ENCODE data around the gene SMAD5.
A peak's percentile ranks its signal among the peaks of the same experiment; 100 is the strongest.

Gene SMAD5

DNA sequence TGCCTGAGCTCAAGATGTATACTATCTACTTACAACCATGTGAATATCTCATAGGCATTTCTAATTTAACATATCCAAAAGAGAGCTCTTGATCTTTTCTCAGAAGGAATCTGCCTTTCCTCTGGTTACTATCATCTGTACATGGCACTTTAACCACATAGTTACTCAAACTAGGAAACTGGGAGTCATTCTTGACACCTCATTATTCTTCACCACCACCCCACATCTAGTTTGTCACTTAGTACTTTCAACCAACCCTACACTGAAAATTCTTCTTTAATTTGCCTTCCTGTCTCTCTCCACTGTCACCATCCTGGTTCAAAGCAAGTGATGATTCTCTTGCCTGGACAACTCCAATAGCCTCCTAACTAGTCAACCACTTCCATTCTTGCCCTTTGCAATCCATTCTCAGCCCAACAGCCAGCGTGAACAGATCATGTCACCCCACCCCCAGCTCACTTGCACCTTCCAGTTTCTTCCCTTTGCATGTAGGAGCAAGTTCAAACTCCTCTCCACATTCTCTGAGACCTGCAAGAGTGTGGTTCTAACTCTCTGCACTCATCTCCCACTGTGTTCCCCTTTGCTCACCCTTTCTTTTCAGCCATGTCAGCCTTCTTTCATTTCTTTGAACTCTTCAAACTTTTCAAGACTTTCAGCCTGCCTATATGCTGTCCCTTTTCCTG lies 17.3 kb upstream of the SMAD5 start:
- no peak for DNase-seq

DNA sequence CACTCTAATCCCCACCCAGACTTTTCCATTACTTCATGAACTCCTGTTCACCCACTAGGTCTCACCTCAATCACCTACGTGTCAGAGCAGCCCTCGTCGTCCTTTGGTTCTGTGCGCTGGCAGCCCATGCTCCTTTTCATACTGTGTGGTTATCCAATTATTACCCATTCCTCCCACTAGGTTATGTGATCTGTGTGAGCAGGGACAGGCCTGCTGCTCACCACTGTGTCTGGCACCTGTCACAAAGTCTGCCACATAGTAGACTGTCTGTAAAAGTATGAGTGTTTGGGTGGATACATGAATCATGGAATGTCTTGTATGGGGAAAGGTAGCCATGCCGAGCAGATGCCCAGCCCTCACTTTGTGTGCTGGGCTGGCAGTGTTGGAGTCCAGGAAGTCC lies 12.1 kb upstream of the SMAD5 start:
- no peak for DNase-seq

DNA sequence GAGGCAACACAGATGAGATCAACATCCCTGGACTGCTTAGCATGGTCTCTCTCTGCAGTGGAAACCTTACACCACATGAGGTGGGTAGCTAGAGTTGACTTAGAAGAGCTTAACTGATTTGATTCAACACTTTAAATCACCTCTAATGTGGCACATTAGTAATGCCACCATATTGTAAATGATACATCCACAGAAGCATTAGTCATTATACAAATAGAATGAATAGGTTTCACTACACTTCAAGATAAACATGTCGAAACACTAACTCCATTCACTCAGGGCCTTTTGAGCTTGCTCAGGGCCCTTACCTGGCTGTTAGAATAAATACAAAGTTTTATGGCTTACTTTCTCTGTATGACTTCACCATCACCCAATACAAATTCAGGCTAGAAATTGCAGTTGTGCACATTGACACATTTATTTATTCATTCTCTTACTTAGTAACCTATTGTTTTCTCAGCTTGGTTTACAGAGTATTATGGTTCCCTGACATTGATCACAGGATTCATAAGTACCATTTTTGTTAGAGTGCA lies 9.3 kb upstream of the SMAD5 start:
- DNase-seq = peak; percentile 10

DNA sequence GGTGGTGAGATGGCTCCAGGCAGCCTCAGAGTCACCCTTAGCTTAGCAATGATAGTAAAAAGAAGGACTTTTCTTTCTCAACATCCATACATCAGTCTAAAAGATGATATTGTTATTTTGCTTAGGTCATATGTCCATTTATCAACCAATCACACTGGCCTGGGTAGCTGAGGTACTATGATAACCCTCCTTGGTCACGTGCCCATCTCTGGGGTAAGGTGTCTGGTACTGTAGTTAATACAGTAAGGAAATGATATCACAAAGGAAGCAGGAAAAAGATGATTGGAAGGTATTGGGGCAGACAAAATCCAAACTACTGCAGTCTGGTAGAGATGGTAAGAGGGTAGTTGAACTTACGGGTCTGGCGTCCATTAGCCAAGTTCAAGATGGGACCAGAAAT lies 5.1 kb upstream of the SMAD5 start:
- DNase-seq = no peak

DNA sequence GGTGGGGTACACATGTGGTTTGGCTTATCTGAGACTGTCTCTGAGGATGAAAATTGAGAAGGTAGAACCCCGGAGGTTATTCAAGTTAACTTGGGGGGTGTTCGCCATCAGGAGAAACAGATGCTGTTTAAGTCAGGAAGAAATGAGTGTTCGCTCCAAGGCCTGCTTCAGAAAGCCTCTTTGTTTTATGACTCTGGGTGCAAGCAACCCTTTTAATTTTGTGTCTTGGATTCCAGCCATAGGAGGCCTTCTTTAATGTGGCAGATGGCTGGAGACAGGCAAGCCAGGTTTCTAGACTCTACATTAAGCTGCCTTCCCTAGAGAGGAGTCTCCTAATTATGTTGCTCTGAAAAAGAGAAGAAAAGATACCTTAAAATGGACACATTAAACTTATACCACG lies 4.2 kb upstream of the SMAD5 start:
- no peak for DNase-seq

DNA sequence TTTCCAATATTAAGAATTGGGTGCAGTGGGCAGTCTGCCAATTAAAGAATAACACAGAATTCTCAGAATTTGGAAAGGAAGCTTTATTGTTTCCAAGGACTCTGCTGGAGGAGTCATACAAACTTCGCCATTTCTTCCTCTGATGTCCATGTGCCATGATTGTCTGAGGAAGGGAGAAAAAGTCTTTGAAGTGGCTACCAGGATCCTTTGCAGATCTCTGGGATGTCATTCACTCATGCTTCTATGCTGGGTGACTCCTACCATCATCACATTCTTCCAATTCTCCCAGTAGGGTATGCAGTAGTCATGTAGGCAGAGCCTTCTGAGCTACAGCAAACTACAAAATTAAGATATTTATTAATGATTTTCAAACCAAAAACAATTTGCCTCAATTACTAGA lies 3.2 kb upstream of the SMAD5 start:
- no peak for DNase-seq

DNA sequence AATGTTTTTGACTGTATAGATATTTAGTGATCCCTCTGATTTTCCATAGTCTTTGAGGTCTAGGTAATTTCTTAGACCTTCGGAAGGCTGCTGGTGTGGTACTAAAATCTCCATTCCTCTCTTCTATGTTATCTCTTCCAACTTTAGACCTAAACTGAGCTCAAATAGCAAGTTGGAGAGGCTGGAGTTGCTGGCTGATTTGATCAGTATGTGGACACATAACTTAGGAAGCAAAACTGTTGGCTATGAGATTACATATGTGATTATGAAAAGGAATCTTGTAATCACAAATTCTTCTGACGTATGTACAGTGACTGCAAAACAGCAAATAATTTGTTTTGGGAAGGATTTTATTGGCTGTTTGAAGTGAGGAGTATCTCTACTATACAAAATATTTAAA lies 2.1 kb upstream of the SMAD5 start:
- no peak for DNase-seq

DNA sequence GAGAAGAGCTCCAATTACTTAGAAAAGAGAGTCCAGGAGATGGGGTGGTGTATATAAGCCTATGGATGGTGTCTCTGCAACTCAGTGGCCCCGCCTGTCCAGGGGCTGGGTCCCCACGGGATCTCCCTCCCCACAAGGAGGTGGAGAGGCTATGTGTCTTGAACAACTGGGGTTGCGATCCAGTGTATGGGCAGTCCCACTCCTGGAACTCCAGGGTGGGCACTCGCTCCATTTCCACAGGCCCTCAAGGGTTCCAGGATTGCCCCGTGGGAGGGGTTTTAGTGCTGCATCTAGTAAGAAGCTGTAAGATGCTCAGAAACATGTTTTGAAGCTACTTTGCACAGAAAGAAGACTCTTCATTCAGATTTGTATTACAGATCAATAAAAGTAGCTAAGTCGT lies 558 bp upstream of the SMAD5 start:
- no peak for DNase-seq

DNA sequence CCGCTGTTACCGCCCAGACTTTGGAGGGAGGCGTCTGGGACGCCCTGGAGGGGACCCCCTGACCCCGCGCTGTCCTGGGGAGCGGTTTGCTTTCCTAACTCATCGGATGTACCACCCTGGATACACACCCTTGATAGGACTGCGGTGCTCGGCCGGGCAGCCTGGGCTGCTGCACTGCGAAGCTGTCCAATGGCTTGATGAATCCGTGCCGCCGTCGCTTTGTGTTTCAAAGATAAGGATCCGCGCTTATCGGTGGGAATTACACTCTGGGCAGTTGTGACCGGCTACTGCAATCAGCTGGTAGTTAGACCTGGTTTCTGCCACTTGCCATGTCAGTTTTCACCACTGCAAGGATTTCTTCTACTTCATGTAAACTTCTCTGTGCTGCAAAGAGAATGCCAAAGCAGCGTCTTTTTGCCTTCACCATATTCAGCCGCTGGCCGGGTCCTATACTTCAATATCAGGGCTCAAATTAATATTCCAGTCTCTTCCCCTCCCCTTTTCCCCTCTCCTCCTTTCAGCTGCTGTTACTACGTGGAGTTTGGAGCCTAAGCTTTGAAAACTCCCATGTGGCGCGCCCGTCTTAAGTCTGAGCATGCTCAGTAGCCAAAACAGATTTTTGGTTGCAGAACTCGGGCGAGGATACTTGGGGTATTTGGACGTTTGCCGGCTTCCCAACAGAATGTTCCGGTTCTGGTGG lies 727 bp downstream of the SMAD5 start:
- no peak for DNase-seq

DNA sequence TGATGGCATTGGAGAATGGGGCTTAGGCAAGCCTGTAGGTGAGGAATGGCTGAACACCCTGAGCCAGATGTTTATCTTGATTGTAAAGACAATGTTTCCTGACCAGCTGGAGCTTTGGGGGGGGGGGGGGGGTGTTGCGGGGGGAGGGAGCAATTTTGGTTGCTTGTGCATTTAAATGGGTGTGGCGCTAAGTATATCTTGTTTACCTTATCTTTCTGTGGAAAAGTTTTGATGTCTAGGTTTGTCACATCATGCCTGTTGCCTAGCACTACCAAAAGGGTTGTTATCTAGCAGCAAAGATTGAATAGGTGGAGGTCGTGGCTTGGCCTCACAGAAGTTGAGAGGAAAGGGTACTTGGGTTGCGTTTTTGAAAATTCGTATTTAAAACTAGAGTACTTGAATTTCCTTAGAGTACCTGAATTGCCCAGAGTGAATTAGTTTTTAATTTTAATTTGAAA lies 1.3 kb downstream of the SMAD5 start:
- no peak for DNase-seq

DNA sequence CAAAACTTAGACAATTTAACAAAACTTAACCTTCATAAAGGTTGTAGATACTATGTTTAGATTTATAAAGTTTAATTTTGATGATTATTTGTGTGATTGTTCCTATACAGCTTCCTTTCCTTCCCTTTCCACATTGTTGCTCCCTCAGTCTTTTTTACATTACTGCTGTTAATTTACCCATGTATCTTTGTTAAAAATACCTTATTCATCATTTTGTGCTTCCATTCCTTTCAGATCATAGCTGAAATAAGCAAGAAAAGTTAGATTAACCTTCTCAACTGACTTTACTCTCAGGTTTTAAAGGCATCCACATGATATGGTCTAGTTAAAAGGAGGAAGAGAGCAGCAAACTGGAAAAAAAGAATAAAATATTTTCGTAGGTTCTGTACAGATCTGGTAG lies 2.0 kb downstream of the SMAD5 start:
- DNase-seq = no peak

DNA sequence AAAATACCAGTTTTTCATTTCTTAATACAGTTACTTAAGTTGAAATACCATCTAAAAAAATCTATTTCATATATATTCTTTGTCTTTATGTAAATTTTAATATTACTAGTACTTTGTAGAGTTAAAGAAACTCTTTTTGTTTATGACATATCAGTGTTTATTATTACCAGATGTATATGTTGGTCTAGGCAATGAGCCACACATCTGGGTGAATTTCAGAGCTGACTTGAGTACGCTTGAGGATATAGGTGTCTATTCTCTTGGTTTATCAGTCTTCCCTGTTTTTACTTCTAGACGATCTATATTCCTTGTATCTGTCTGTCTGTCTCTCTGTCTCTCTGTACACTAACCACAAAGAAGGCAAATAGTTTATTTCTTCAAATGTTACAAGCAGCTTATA lies 2.9 kb downstream of the SMAD5 start:
- DNase-seq = no peak

DNA sequence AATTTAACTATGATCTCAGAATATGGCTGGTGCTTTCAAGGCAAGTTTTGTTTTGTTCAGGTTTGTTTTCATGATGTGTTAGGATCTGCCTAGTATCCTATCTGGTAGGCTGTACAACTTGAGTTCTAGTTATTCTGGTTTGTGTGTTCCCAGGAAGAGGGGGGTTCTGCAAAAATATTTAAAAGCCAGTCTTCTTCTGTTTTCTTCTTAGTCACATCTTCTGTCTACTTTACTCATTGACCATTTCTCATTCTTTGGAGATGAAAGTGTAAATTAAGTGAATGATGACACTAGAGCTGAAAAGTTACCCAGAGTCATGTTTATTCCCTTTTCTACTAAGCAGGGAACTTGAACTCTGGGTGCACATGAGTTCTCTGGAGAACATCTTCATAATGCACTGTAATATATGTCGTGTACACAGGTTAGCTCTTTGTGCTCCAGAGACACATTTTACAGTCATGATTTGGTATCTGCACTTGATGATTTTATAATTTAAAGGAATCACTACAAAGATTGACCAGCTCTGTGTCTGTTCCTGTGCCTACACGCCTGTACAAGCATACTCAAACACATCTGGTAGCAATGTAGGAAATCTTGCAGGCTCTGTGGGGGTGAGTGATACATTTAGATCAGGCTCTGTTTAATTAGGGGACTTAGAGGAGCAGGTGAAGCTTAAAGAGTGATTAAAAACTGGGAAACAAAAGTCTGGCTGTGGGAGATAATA lies 5.0 kb downstream of the SMAD5 start:
- DNase-seq = no peak

DNA sequence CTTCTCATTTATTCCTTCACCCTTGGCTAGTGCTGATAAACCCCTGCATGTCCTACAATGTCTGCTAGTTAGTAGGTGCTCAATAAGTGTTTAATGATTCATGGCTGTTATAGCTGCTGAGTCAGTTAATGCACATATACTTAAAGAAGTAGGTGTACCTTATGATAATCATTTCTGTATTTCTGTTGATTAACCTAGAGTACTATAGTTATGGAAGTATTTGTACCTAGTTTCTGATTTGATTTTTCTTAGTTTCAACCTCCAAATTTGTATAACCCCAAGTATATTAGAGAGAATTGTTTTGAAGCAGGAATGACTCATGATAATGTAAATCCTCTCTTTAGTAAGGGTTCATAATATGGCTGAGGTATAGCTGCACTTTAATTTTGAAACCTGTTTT lies 8.9 kb downstream of the SMAD5 start:
- no peak for DNase-seq

DNA sequence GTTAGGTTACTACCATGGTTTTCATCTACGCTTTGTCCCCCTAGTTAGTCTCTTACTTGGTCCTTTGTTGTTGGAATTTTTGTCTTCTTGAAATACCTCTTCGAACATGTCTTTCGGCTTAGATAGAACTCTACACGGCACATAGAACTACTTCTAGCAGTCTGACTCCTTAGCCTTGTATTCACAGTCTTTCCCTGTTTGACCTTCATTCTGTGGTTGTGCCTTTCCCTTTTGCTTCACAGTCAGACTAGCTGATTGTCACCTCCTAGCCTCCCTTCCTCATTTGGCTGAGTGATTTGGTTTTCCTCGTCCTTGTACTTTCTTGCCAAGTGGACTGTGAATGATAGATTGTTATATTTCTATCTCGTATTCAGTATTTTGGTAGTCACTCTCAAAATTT lies 10.7 kb downstream of the SMAD5 start:
- no peak for DNase-seq

DNA sequence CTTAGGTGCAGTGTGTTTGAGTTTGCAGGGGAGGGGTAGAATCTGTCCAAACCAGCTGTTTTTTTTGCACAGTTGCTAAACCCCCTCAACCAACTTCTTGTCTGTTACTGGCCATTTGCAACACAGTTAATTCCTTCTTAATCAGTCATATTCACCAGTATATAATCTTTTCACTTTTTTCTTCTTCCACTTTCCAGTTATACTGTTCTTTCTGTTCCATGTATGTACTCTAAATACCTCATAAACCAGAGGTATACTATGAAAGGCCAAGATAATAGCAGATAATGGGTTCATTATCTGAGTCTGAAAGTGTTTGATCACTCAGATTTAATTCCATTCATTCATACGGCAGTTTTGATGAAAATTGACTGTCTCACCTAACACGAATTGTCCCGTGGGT lies 11.1 kb downstream of the SMAD5 start:
- DNase-seq = no peak

DNA sequence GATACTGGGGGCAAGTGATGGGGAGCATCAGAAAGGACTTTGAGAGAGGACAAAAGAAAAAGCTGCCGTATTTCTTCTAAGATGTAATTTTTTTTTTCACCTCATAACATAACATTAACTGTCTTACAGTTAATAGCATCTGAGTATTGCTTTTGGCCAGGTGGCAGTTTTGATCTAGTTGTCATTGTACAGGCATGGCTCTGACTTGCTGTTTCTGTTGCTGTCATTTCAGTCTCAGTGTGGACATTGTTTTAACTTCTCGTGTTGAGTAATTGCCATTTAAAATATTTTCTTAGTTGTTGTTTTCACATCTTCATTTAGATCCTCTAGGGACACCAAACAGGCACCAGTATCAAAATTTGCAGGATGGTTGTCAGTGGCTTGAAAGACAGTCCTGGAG lies 12.4 kb downstream of the SMAD5 start:
- DNase-seq = no peak

DNA sequence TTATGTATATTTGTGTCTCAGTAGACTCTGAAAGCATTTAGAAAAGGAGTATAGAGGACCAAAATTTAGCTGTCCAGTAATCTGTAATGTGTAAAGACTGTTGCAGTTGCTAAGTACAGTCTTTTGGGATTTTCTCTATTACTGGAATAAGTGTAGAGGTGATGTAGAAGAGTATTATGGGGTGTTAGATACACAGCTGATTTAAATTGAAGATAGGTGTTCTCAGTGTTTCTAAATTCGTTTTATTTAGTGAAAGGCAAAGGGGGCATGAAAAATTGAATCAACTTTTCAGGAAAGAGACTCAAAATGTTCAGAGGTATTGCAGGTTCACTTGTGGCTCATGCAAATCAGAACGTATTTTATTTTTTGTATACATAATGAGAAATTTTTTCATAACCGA lies 13.6 kb downstream of the SMAD5 start:
- DNase-seq = no peak

DNA sequence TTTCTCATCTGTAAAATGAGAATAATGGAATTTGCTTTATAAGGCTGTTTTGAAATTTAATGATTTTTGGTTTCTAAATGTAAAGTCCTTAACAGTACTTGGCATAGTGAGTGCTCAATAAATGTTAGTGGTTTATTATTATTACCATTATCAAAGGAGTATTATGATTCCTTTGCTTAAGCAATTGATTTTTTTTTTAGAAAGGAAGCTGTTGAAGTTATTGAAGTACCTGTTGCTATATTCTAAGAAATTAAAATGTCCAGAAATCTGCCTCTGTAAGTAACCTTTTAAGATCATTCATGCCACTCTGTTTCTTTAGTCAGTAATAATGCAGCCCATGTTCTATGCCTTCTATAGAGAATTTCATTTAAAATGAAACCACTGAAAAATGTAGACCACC lies 15.0 kb downstream of the SMAD5 start:
- no peak for DNase-seq

DNA sequence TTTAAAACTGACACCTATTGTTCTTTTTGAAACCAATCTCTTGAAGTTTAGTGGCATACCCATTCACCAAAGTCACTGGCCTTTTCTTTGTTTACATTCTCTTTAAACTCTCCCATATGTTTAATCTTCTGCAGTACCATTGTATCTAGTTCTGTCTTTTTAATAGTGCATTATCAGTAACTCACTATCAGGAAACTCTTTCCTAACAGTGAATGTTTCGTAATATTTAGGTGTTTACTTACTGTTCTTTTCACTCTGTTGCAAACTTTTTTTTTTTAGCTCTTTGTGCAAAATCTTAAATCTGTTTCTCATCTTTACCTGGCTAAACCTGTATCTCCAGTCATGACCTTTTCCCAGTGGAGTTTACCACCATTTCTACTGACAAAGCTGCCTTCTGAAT lies 17.2 kb downstream of the SMAD5 start:
- no peak for DNase-seq

DNA sequence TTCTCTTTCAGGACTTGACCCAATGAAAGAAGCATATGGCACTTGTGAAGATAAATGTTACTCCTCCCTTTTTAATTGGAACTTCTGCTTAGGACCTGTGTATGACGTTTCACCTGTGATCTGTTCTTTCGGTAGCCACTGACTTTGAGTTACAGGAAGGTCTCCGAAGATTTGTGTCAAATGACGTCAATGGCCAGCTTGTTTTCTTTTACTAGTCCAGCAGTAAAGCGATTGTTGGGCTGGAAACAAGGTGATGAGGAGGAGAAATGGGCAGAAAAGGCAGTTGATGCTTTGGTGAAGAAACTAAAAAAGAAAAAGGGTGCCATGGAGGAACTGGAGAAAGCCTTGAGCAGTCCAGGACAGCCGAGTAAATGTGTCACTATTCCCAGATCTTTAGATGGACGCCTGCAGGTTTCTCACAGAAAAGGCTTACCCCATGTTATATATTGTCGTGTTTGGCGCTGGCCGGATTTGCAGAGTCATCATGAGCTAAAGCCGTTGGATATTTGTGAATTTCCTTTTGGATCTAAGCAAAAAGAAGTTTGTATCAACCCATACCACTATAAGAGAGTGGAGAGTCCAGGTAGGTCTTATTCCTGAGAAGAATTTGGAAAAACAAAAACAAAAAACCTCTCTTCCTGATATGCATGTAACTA lies 21.1 kb downstream of the SMAD5 start:
- no peak for DNase-seq

DNA sequence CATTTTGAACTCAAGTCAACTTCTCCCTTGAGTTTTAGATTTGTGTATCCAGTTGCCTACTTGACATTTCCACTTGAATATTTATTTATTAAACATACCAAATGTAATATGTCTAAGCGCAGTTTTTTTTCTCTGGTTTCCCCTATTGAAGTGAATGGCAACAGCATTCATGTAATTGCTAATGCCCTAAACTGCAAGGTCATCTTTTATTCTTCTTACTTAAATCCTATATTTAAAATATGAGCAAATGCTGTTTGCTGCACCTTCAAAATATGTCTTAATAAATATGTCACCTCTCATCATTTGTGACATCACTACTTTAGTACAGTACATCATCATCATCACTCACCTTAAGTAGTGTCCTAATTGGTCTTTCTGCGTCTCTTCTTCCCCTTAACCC lies 22.4 kb downstream of the SMAD5 start:
- no peak for DNase-seq

DNA sequence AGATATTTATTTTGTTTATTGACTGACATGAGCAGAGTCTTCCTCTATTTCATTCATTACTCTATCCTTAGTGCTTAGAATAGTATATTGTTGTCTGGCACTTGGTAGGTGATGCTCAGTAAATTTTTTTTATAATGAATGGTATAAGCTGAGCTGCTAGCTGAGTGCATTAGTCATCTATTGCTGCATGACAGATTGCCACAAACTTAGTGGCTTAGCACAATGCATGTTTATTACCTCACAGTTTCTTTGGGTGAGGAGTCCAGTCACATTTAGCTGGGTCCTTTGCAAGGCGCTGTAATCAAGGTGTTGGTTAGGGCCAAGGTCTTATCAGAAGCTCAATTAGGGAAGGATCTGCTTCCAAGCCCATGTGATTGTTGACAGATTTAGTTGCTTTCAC lies 23.1 kb downstream of the SMAD5 start:
- DNase-seq = no peak

DNA sequence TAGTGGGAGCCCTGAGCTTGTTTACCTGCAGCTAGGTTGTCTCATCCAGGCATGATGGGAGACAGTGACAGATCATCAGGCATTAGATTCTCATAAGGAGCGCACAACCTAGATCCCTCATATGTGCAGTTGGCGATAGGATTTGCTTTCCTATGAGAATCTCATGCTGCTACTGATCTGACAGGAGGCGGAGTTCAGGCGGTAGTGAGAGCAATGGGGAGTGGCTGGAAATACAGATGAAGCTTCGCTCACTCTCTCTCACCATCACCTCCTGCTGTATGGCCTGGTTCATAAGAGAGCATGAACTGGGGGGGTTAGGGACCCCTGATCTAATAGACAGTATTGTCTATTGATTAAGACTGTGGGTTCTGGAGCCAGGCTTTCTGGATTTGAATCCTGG lies 24.9 kb downstream of the SMAD5 start:
- DNase-seq = no peak
